Fibroblast of the aortic adventitia (primary cell): ENCODE results near the gene TM4SF4. TPM values are rescaled to one million over a fixed set of nuclear protein-coding genes. Genes with fewer than 3 reads are reported as not detected.

Experiments
- DNase-seq: peaks from one replicate; pipeline ENCODE4 v3.0.0-alpha.2; 2010; ENCODE audit warnings: low read depth
- H3K4me3 ChIP-seq: 2 replicates; pipeline ENCODE4 v1.5.1; 2011; ENCODE audit warnings: low read depth, mild to moderate bottlenecking, control low read depth, low read length, moderate library complexity
- total RNA-seq: library from RNA; depleted of rRNA; stranded (reverse); fragments of >200 nt; gene quantifications from 2 replicates; pipeline ENCODE4 v1.2.3, GENCODE V29; 2012; ENCODE audit warnings: low replicate concordance
- TF ChIP-seq, protein P1 (sequence below): IDR thresholded peaks from 2 replicates; pipeline ENCODE4 v1.5.1; 2011; ENCODE audit warnings: mild to moderate bottlenecking, low read length, control low read depth, inconsistent platforms; ENCODE audit not compliant: insufficient read depth

TM4SF4 gene, protein sequence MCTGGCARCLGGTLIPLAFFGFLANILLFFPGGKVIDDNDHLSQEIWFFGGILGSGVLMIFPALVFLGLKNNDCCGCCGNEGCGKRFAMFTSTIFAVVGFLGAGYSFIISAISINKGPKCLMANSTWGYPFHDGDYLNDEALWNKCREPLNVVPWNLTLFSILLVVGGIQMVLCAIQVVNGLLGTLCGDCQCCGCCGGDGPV
- 0.45 TPM in 1 of 2 replicates, not detected in the other for total RNA-seq

DNA sequence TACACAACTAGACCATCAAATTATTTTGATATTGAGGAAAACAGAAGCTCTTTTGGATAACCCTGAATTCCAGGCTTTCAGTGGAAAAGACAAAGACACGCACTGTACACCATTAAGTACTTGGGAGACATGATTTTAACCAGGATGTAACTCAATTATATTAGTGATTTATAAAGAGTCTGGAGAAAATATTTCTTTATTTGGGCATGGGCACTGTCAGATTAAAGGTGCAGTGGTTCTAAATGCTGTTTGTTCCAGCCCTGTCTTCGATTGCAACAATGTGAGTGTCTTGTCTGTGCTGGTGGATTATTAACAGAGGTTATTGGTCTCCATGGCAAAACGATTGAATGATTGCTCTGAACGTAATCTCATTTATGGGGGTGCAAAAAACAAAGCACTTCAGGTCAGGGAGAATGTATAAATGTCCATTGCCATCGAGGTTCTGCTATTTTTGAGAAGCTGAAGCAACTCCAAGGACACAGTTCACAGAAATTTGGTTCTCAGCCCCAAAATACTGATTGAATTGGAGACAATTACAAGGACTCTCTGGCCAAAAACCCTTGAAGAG, at the start of gene TM4SF4:
TM4SF4 (plus strand) TSS at position 448 of the 568 bp plus-strand sequence. CDS start 181 bp downstream, outside the sequence.
- TF ChIP-seq, protein P1, sequence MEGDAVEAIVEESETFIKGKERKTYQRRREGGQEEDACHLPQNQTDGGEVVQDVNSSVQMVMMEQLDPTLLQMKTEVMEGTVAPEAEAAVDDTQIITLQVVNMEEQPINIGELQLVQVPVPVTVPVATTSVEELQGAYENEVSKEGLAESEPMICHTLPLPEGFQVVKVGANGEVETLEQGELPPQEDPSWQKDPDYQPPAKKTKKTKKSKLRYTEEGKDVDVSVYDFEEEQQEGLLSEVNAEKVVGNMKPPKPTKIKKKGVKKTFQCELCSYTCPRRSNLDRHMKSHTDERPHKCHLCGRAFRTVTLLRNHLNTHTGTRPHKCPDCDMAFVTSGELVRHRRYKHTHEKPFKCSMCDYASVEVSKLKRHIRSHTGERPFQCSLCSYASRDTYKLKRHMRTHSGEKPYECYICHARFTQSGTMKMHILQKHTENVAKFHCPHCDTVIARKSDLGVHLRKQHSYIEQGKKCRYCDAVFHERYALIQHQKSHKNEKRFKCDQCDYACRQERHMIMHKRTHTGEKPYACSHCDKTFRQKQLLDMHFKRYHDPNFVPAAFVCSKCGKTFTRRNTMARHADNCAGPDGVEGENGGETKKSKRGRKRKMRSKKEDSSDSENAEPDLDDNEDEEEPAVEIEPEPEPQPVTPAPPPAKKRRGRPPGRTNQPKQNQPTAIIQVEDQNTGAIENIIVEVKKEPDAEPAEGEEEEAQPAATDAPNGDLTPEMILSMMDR, result no peak
- no peak for DNase-seq

DNA sequence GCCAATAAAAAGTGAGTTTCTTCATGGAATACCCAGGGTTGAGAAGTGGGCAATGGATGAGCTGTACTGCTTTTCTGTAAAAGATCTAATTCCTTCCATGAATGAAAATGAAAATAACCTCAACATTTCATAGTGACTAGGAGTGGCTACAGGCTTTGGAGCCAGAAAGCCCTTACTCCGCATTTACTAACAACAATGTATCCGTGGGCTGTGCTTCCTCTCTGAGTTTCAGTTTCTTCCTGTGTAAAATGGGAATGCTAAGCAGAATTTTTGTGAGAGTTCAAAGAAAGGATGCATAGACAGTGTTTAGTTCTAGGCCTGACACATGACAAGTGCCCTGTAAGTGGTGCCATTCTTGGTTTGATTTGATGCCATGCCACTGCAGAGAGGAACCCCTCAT, 49.6 kb upstream of the TM4SF4 start:
- no peak overlapping the region for H3K4me3 ChIP-seq
- TF ChIP-seq, protein P1, result no peak
- DNase-seq, result no peak

More for the DNA sequence above, at the start of gene TM4SF4:
- H3K4me3 ChIP-seq, result no peak within 1 kb of the TSS

DNA sequence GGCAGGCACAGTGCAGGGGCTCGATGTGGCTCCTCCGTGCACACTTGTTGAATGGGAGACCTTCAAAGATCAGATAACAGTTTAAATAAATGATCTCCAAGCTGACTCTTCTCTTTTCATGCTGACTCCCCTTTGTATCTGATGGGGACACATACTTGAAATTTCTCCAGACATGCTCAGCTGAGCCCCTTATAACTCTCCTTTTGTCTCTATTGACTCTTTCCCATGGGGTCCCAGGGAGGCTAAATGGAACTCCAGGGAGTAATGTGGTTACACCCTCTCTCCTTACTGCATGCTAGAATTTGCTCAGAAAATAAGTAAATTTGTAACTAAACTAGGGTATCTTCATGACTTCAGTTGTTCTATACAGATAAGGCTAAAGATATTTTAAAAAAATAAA, 48.2 kb upstream of the TM4SF4 start:
- no peak for DNase-seq
- no peak overlapping the region for H3K4me3 ChIP-seq
- TF ChIP-seq, protein P1, result no peak

DNA sequence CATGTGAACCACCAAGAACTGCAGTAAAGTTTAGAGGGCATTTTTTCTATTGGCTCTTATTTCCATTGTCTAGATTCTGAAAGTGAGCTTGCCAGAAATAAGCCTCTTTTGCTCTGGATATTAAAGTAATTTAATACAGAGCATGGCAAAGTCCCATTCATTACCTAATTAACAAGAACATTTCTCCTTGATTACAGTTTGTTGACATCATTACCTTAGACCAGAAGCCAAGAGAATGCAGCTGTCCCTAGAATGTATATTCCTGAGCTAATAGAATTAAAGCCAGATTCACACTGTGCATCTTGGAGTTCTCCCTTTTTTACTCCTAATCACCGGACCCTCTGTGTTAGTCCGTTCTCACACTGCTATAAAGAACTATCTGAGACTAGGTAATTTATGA, 46.4 kb upstream of the TM4SF4 start:
- TF ChIP-seq, protein P1, result no peak
- DNase-seq, result no peak
- H3K4me3 ChIP-seq, result no peak overlapping the region

DNA sequence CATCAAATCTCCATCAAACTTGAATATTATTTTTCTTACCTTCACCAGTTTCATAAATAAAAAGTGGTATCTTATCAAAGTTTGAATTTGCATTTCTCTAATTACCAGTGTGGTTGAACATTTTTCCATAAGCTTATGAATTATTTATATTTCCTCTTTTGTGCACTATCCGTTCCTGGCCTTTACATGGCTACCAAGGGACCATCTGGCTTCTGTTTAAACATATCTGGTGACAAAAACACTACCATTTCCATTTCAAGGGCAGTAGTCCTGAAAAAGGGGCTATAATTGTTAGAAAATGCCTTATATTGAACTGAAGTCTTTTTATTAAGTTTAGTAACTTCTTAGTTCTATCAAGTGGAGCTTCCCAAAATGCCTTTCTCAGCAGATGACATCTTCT, 44.3 kb upstream of the TM4SF4 start:
- no peak overlapping the region for H3K4me3 ChIP-seq
- no peak for DNase-seq
- TF ChIP-seq, protein P1, result no peak

DNA sequence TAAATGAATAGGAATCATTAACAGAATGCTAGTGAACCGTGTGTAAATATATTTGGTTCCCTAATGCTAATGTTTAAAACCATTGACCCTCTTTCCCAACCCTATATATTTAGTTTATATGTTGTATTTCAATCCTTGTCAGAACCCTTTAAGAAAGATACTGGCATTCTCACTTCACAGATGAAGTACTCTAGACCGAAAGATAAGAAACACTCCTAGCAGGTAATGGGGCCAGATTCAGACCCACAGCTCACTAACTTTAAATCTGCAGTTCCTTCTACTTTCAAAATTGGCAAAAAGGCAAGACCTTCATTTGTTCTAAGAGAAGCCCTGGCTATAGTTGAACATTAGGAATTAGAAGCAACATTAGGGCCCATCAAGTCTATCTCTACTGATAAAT, 42.3 kb upstream of the TM4SF4 start:
- TF ChIP-seq, protein P1, result no peak
- H3K4me3 ChIP-seq, result no peak overlapping the region
- DNase-seq, result no peak
